Measurements from ENCODE around the gene SOAT1. TPM values are rescaled to one million over a fixed set of nuclear protein-coding genes. Genes with fewer than 3 reads are reported as not detected.

The SOAT1 gene
- polyA plus RNA-seq, 1 donor: 14.0 TPM

- Histone ChIP-seq H3K27me3 (ENCODE audit: control insufficient read depth, insufficient read depth, low read length) (no peaks in the 10 kb centered on the region), H3K36me3 (ENCODE audit: control insufficient read depth, insufficient read depth, low read length) (peaks cover 4% of the 10 kb centered on the region), H3K9me3 (ENCODE audit: control insufficient read depth, low read depth, low read length) (no peaks in the 10 kb centered on the region), H3K27ac (ENCODE audit: low read length) (no peak overlapping the region), H3K4me3 (ENCODE audit: low read length) (no peak overlapping the region), H3K4me1 (ENCODE audit: control insufficient read depth, insufficient read depth, low read length) (no peaks in the 10 kb centered on the region)
- no peak for DNase-seq
- WGBS (ENCODE audit: insufficient coverage, low lambda C conversion rate): 20% methylated on average over 1 of the region's 4 CpGs
These were observed 29.8 kb downstream of the SOAT1 start for GRCh38 chr1:179323436-179323835.

- H3K4me1 ChIP-seq (ENCODE audit: control insufficient read depth, insufficient read depth, low read length): no peaks in the 10 kb centered on the region
- no peaks in the 10 kb centered on the region for H3K27me3 ChIP-seq (ENCODE audit: control insufficient read depth, insufficient read depth, low read length)
- peaks cover 5% of the 10 kb centered on the region for H3K36me3 ChIP-seq (ENCODE audit: control insufficient read depth, insufficient read depth, low read length)
- no peak overlapping the region for H3K4me3 ChIP-seq (ENCODE audit: low read length)
- no peaks in the 10 kb centered on the region for H3K9me3 ChIP-seq (ENCODE audit: control insufficient read depth, low read depth, low read length)
- 64% methylated on average over 2 of the region's 2 CpGs for WGBS (ENCODE audit: insufficient coverage, low lambda C conversion rate)
- no peak for DNase-seq
- no peak overlapping the region for H3K27ac ChIP-seq (ENCODE audit: low read length)
These were observed 32.2 kb downstream of the SOAT1 start for GRCh38 chr1:179325836-179326235.

GRCh38 chr1:179326746-179327145 lies 33.1 kb downstream of the SOAT1 start:
- Histone ChIP-seq H3K4me3 (ENCODE audit: low read length) (no peak overlapping the region), H3K27me3 (ENCODE audit: control insufficient read depth, insufficient read depth, low read length) (no peaks in the 10 kb centered on the region), H3K9me3 (ENCODE audit: control insufficient read depth, low read depth, low read length) (no peaks in the 10 kb centered on the region), H3K4me1 (ENCODE audit: control insufficient read depth, insufficient read depth, low read length) (no peaks in the 10 kb centered on the region), H3K36me3 (ENCODE audit: control insufficient read depth, insufficient read depth, low read length) (peaks cover 3% of the 10 kb centered on the region), H3K27ac (ENCODE audit: low read length) (no peak overlapping the region)
- no peak for DNase-seq
- WGBS (ENCODE audit: insufficient coverage, low lambda C conversion rate): 100% methylated on average over 1 of the region's 3 CpGs

GRCh38 chr1:179327196-179327595 lies 33.6 kb downstream of the SOAT1 start:
- no peak for DNase-seq
- no peak overlapping the region for H3K27ac ChIP-seq (ENCODE audit: low read length)
- no peaks in the 10 kb centered on the region for H3K9me3 ChIP-seq (ENCODE audit: control insufficient read depth, low read depth, low read length)
- WGBS (ENCODE audit: insufficient coverage, low lambda C conversion rate): 88% methylated on average over 4 of the region's 7 CpGs
- H3K36me3 ChIP-seq (ENCODE audit: control insufficient read depth, insufficient read depth, low read length): peaks cover 3% of the 10 kb centered on the region
- no peaks in the 10 kb centered on the region for H3K27me3 ChIP-seq (ENCODE audit: control insufficient read depth, insufficient read depth, low read length)
- H3K4me1 ChIP-seq (ENCODE audit: control insufficient read depth, insufficient read depth, low read length): no peaks in the 10 kb centered on the region
- no peak overlapping the region for H3K4me3 ChIP-seq (ENCODE audit: low read length)

GRCh38 chr1:179327679-179328078 lies 34.1 kb downstream of the SOAT1 start:
- H3K27ac ChIP-seq (ENCODE audit: low read length): no peak overlapping the region

GRCh38 chr1:179329862-179330261 lies 36.3 kb downstream of the SOAT1 start:
- no peaks in the 10 kb centered on the region for H3K9me3 ChIP-seq (ENCODE audit: control insufficient read depth, low read depth, low read length)
- peaks cover 3% of the 10 kb centered on the region for H3K36me3 ChIP-seq (ENCODE audit: control insufficient read depth, insufficient read depth, low read length)
- no peaks in the 10 kb centered on the region for H3K4me1 ChIP-seq (ENCODE audit: control insufficient read depth, insufficient read depth, low read length)
- no peak overlapping the region for H3K4me3 ChIP-seq (ENCODE audit: low read length)
- no peak overlapping the region for H3K27ac ChIP-seq (ENCODE audit: low read length)
- H3K27me3 ChIP-seq (ENCODE audit: control insufficient read depth, insufficient read depth, low read length): no peaks in the 10 kb centered on the region
- no CpG with 5 or more reads among the region's 2 CpGs for WGBS (ENCODE audit: insufficient coverage, low lambda C conversion rate)
- DNase-seq: no peak

More at GRCh38 chr1:179327679-179328078, 34.1 kb downstream of the SOAT1 start:
- no peaks in the 10 kb centered on the region for H3K4me1 ChIP-seq (ENCODE audit: control insufficient read depth, insufficient read depth, low read length)
- peaks cover 3% of the 10 kb centered on the region for H3K36me3 ChIP-seq (ENCODE audit: control insufficient read depth, insufficient read depth, low read length)
- 75% methylated on average over 2 of the region's 3 CpGs for WGBS (ENCODE audit: insufficient coverage, low lambda C conversion rate)
- DNase-seq: peak in 1 of 2 donors; percentile 7
- no peaks in the 10 kb centered on the region for H3K9me3 ChIP-seq (ENCODE audit: control insufficient read depth, low read depth, low read length)
- no peaks in the 10 kb centered on the region for H3K27me3 ChIP-seq (ENCODE audit: control insufficient read depth, insufficient read depth, low read length)
- no peak overlapping the region for H3K4me3 ChIP-seq (ENCODE audit: low read length)

- Histone ChIP-seq H3K27ac (ENCODE audit: low read length) (no peak overlapping the region), H3K27me3 (ENCODE audit: control insufficient read depth, insufficient read depth, low read length) (no peaks in the 10 kb centered on the region), H3K36me3 (ENCODE audit: control insufficient read depth, insufficient read depth, low read length) (peaks cover 5% of the 10 kb centered on the region), H3K4me3 (ENCODE audit: low read length) (no peak overlapping the region), H3K4me1 (ENCODE audit: control insufficient read depth, insufficient read depth, low read length) (peaks cover 3% of the 10 kb centered on the region), H3K9me3 (ENCODE audit: control insufficient read depth, low read depth, low read length) (no peaks in the 10 kb centered on the region)
- WGBS (ENCODE audit: insufficient coverage, low lambda C conversion rate): 100% methylated on average over 1 of the region's 4 CpGs
- DNase-seq: no peak
These were observed 40.8 kb downstream of the SOAT1 start for GRCh38 chr1:179334440-179334839.

- Histone ChIP-seq H3K36me3 (ENCODE audit: control insufficient read depth, insufficient read depth, low read length) (peaks cover 10% of the 10 kb centered on the region), H3K9me3 (ENCODE audit: control insufficient read depth, low read depth, low read length) (no peaks in the 10 kb centered on the region), H3K27ac (ENCODE audit: low read length) (no peak overlapping the region), H3K4me3 (ENCODE audit: low read length) (no peak overlapping the region), H3K27me3 (ENCODE audit: control insufficient read depth, insufficient read depth, low read length) (no peaks in the 10 kb centered on the region), H3K4me1 (ENCODE audit: control insufficient read depth, insufficient read depth, low read length) (peaks cover 3% of the 10 kb centered on the region)
- DNase-seq: peak; percentile 32 to 68
- no CpG with 5 or more reads among the region's 2 CpGs for WGBS (ENCODE audit: insufficient coverage, low lambda C conversion rate)
These were observed 43.7 kb downstream of the SOAT1 start for GRCh38 chr1:179337288-179337687.

- Histone ChIP-seq H3K27ac (ENCODE audit: low read length) (no peak overlapping the region), H3K36me3 (ENCODE audit: control insufficient read depth, insufficient read depth, low read length) (peaks cover 13% of the 10 kb centered on the region), H3K4me1 (ENCODE audit: control insufficient read depth, insufficient read depth, low read length) (peaks cover 3% of the 10 kb centered on the region), H3K4me3 (ENCODE audit: low read length) (no peak overlapping the region), H3K27me3 (ENCODE audit: control insufficient read depth, insufficient read depth, low read length) (no peaks in the 10 kb centered on the region), H3K9me3 (ENCODE audit: control insufficient read depth, low read depth, low read length) (no peaks in the 10 kb centered on the region)
- no CpG with 5 or more reads among the region's 5 CpGs for WGBS (ENCODE audit: insufficient coverage, low lambda C conversion rate)
- DNase-seq: no peak
These were observed 44.5 kb downstream of the SOAT1 start for GRCh38 chr1:179337942-179338560.

GRCh38 chr1:179340918-179341317 lies 47.3 kb downstream of the SOAT1 start:
- WGBS (ENCODE audit: insufficient coverage, low lambda C conversion rate): no CpG with 5 or more reads among the region's 5 CpGs
- H3K36me3 ChIP-seq (ENCODE audit: control insufficient read depth, insufficient read depth, low read length): peaks cover 33% of the 10 kb centered on the region
- peaks cover 3% of the 10 kb centered on the region for H3K4me1 ChIP-seq (ENCODE audit: control insufficient read depth, insufficient read depth, low read length)
- no peak overlapping the region for H3K27ac ChIP-seq (ENCODE audit: low read length)
- no peak for DNase-seq
- H3K4me3 ChIP-seq (ENCODE audit: low read length): no peak overlapping the region
- no peaks in the 10 kb centered on the region for H3K9me3 ChIP-seq (ENCODE audit: control insufficient read depth, low read depth, low read length)
- no peaks in the 10 kb centered on the region for H3K27me3 ChIP-seq (ENCODE audit: control insufficient read depth, insufficient read depth, low read length)

GRCh38 chr1:179341943-179342547 lies 48.4 kb downstream of the SOAT1 start:
- Histone ChIP-seq H3K27me3 (ENCODE audit: control insufficient read depth, insufficient read depth, low read length) (no peaks in the 10 kb centered on the region), H3K4me3 (ENCODE audit: low read length) (no peak overlapping the region), H3K9me3 (ENCODE audit: control insufficient read depth, low read depth, low read length) (no peaks in the 10 kb centered on the region), H3K36me3 (ENCODE audit: control insufficient read depth, insufficient read depth, low read length) (peaks cover 41% of the 10 kb centered on the region), H3K4me1 (ENCODE audit: control insufficient read depth, insufficient read depth, low read length) (peaks cover 3% of the 10 kb centered on the region), H3K27ac (ENCODE audit: low read length) (no peak overlapping the region)
- no CpG with 5 or more reads among the region's 4 CpGs for WGBS (ENCODE audit: insufficient coverage, low lambda C conversion rate)
- no peak for DNase-seq

Data from large intestine (tissue), 3 donors.